ENCODE results near the gene ARHGAP21.

The ARHGAP21 gene

DNA sequence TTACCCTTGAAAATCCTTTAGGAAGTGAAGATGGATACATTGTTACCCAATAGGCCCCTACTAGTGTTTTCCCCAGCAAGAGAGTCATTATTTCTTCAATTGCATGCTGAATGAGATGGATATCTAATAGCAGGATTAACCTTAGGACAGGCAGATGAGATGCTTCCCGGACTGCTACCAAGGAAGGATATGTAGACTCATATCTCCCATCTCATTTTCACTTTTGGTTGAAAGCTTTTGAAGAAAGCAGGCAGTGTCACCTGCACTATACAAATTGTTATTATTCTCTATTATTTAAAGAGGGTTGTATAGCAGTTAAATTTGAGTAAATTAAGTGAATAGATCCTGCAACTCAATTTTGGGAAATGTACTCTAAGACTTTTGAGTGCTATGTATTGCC, 17.0 kb upstream of the ARHGAP21 start:
- no peaks in the 10 kb centered on the region for H3K9me3 ChIP-seq (ENCODE audit: control insufficient read depth, insufficient read depth, low read length)
- H3K4me3 ChIP-seq (ENCODE audit: low read length), result no peak overlapping the region
- H3K4me1 ChIP-seq (ENCODE audit: control insufficient read depth, low read length), result 0 out of 2 replicates have a peak, but pooled peaks cover 3% of the 10 kb centered on the region
- no peaks in the 10 kb centered on the region for H3K36me3 ChIP-seq (ENCODE audit: control insufficient read depth, low read length)
- no peaks in the 10 kb centered on the region for H4K20me1 ChIP-seq (ENCODE audit: control insufficient read depth, insufficient read depth, low read depth, low read length)
- no peaks in the 10 kb centered on the region for H3K27me3 ChIP-seq (ENCODE audit: control insufficient read depth, low read length)
- no peak overlapping the region for H3K27ac ChIP-seq (ENCODE audit: low read depth, low read length)
- H3K9me2 ChIP-seq (replicated peaks; ENCODE audit: control insufficient read depth, low read length), result no peaks in the 10 kb centered on the region
- no peak overlapping the region for H3K4me2 ChIP-seq (ENCODE audit: low read length)
- TF ChIP-seq, protein P1, sequence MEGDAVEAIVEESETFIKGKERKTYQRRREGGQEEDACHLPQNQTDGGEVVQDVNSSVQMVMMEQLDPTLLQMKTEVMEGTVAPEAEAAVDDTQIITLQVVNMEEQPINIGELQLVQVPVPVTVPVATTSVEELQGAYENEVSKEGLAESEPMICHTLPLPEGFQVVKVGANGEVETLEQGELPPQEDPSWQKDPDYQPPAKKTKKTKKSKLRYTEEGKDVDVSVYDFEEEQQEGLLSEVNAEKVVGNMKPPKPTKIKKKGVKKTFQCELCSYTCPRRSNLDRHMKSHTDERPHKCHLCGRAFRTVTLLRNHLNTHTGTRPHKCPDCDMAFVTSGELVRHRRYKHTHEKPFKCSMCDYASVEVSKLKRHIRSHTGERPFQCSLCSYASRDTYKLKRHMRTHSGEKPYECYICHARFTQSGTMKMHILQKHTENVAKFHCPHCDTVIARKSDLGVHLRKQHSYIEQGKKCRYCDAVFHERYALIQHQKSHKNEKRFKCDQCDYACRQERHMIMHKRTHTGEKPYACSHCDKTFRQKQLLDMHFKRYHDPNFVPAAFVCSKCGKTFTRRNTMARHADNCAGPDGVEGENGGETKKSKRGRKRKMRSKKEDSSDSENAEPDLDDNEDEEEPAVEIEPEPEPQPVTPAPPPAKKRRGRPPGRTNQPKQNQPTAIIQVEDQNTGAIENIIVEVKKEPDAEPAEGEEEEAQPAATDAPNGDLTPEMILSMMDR (IDR thresholded peaks at IDR 0.05; ENCODE audit: low read depth, low read length, poor library complexity, severe bottlenecking), result no peak
- TF ChIP-seq EZH2phosphoT487 (IDR thresholded peaks at IDR 0.05; ENCODE audit: borderline replicate concordance, low read length), result no peak
- H3F3A ChIP-seq (ENCODE audit: control insufficient read depth, insufficient read depth), result no peaks in the 10 kb centered on the region
- H3K79me2 ChIP-seq (ENCODE audit: control insufficient read depth, low read length), result no peaks in the 10 kb centered on the region

DNA sequence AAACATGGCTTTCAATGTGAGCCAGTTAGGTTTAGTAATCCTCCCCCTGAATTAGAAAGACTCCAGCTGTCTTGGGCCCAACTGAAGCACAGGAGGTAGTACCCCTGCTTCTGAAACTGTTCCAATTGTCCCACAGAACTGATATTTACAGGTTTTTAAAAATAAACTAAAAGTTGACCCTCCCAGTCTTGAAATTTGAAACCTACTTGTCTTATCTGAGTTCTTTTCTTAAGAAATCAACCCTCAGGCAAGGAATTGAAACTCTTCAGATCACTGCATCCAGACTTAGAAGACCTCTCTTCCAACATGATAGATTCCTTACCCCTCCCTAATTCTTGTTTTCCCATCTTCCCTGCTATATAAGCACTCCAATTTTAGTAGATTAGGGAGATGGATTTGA, 13.3 kb upstream of the ARHGAP21 start:
- Histone ChIP-seq H3K4me1 (ENCODE audit: control insufficient read depth, low read length) (no peaks in the 10 kb centered on the region), H3F3A (ENCODE audit: control insufficient read depth, insufficient read depth) (no peaks in the 10 kb centered on the region), H3K79me2 (ENCODE audit: control insufficient read depth, low read length) (no peaks in the 10 kb centered on the region), H3K4me2 (ENCODE audit: low read length) (no peak overlapping the region), H3K9me2 (replicated peaks; ENCODE audit: control insufficient read depth, low read length) (no peaks in the 10 kb centered on the region), H3K36me3 (ENCODE audit: control insufficient read depth, low read length) (no peaks in the 10 kb centered on the region), H4K20me1 (ENCODE audit: control insufficient read depth, insufficient read depth, low read depth, low read length) (no peaks in the 10 kb centered on the region), H3K4me3 (ENCODE audit: low read length) (no peak overlapping the region), H3K9me3 (ENCODE audit: control insufficient read depth, insufficient read depth, low read length) (no peaks in the 10 kb centered on the region), H3K27me3 (ENCODE audit: control insufficient read depth, low read length) (no peaks in the 10 kb centered on the region), H3K27ac (ENCODE audit: low read depth, low read length) (no peak overlapping the region)
- no peak for TF ChIP-seq EZH2phosphoT487 (IDR thresholded peaks at IDR 0.05; ENCODE audit: borderline replicate concordance, low read length)
- TF ChIP-seq, protein P1 (IDR thresholded peaks at IDR 0.05; ENCODE audit: low read depth, low read length, poor library complexity, severe bottlenecking), result no peak

DNA sequence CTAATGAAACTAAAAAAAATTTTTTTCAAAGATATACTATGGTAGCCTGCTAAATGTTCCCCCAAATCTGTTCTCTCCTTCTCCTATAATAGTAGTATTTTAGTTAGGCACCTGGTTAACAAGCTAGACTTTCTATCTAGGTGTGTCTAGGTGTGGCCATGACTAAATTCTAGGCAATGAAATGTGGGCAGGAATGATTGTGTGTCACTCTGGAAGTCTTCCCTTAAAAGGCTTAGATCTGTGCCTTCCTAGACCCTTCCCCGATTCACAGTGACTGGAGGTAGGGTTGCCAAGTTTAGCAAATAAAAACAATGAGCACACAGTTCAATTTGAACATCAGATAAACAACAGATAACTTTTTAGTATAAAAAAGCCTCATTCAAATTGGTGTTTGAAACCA, 8.3 kb upstream of the ARHGAP21 start:
- H3K4me2 ChIP-seq (ENCODE audit: low read length), result no peak overlapping the region
- TF ChIP-seq, protein P1 (IDR thresholded peaks at IDR 0.05; ENCODE audit: low read depth, low read length, poor library complexity, severe bottlenecking), result no peak
- H3K4me1 ChIP-seq (ENCODE audit: control insufficient read depth, low read length), result no peaks in the 10 kb centered on the region
- H3K4me3 ChIP-seq (ENCODE audit: low read length), result no peak overlapping the region
- H3F3A ChIP-seq (ENCODE audit: control insufficient read depth, insufficient read depth), result no peaks in the 10 kb centered on the region
- H4K20me1 ChIP-seq (ENCODE audit: control insufficient read depth, insufficient read depth, low read depth, low read length), result no peaks in the 10 kb centered on the region
- H3K27ac ChIP-seq (ENCODE audit: low read depth, low read length), result no peak overlapping the region
- no peaks in the 10 kb centered on the region for H3K27me3 ChIP-seq (ENCODE audit: control insufficient read depth, low read length)
- no peaks in the 10 kb centered on the region for H3K9me2 ChIP-seq (replicated peaks; ENCODE audit: control insufficient read depth, low read length)
- H3K36me3 ChIP-seq (ENCODE audit: control insufficient read depth, low read length), result no peaks in the 10 kb centered on the region
- no peaks in the 10 kb centered on the region for H3K79me2 ChIP-seq (ENCODE audit: control insufficient read depth, low read length)
- H3K9me3 ChIP-seq (ENCODE audit: control insufficient read depth, insufficient read depth, low read length), result no peaks in the 10 kb centered on the region

DNA sequence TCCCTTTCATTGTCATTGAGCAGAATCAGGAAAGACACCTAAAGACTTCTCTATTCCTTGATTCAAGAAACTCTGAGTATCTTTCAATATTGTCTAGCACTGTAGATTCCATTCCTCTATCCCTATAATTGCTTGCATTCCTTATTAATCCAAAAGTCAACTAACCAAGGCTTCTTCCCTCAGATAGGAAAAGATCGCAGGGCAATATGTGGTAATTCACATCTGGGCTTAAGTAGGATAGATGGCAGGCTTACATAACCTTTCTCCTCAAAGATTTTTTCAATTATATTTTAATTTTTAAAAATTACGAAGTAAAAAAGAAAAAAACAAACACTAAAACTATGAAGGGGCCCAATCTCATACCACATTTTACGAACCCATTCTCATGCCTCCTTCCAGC, 7.1 kb upstream of the ARHGAP21 start:
- Histone ChIP-seq H3F3A (ENCODE audit: control insufficient read depth, insufficient read depth) (no peaks in the 10 kb centered on the region), H3K36me3 (ENCODE audit: control insufficient read depth, low read length) (no peaks in the 10 kb centered on the region), H3K4me1 (ENCODE audit: control insufficient read depth, low read length) (no peaks in the 10 kb centered on the region), H3K79me2 (ENCODE audit: control insufficient read depth, low read length) (no peaks in the 10 kb centered on the region), H3K9me2 (replicated peaks; ENCODE audit: control insufficient read depth, low read length) (no peaks in the 10 kb centered on the region), H3K4me2 (ENCODE audit: low read length) (no peak overlapping the region), H3K9me3 (ENCODE audit: control insufficient read depth, insufficient read depth, low read length) (no peaks in the 10 kb centered on the region), H4K20me1 (ENCODE audit: control insufficient read depth, insufficient read depth, low read depth, low read length) (no peaks in the 10 kb centered on the region), H3K4me3 (ENCODE audit: low read length) (no peak overlapping the region), H3K27ac (ENCODE audit: low read depth, low read length) (no peak overlapping the region), H3K27me3 (ENCODE audit: control insufficient read depth, low read length) (no peaks in the 10 kb centered on the region)
- TF ChIP-seq, protein P1 (IDR thresholded peaks at IDR 0.05; ENCODE audit: low read depth, low read length, poor library complexity, severe bottlenecking), result no peak
- no peak for TF ChIP-seq EZH2phosphoT487 (IDR thresholded peaks at IDR 0.05; ENCODE audit: borderline replicate concordance, low read length)

Data from DOHH2 (cell line).